Heart right ventricle (tissue), 16 donors: Measurements from ENCODE around the gene XRCC6. TPM values are rescaled to one million over a fixed set of nuclear protein-coding genes. Genes with fewer than 3 reads are reported as not detected.
"Not testable (repeated sequence)": the region's sequence is repeated elsewhere in the genome, so short reads cannot be mapped to it uniquely, and the experiment has no call there.

ENCODE experiments used
- ATAC-seq, 8 donors: fragments of 200-7000 bp; cut with Tn5 transposase; one replicate each; pipeline ENCODE4 v1.9.1; 2020; ENCODE audit warnings: mild to moderate bottlenecking in 8 of 8, moderate library complexity in 8 of 8, moderate number of reproducible peaks in 1 of 8
- DNase-seq, 2 donors: peaks; one replicate each; pipeline ENCODE4 v3.0.0-alpha.2; 2020
- H3K27ac ChIP-seq, 10 donors: fragments of 200-600 bp; sonication (generic) in 2 of 10; one replicate each; pipeline versions ENCODE4 v1.5.0 to v1.8.0; 2020 to 2022; ENCODE audit warnings: mild to moderate bottlenecking in 3 of 10
- H3K27me3 ChIP-seq, 7 donors: fragments of 200-600 bp; one replicate each; pipeline ENCODE4 v1.8.0; 2021 to 2022; ENCODE audit warnings: mild to moderate bottlenecking in 2 of 7
- H3K36me3 ChIP-seq, 9 donors: fragments of 200-600 bp; sonication (generic) in 1 of 9; one replicate each; pipeline versions ENCODE4 v1.5.0 to v1.8.0; 2020 to 2022; ENCODE audit warnings: mild to moderate bottlenecking in 2 of 9
- H3K4me1 ChIP-seq, 9 donors: fragments of 200-600 bp; sonication (generic) in 1 of 9; one replicate each; pipeline versions ENCODE4 v1.5.0 to v1.8.0; 2020 to 2022; ENCODE audit warnings: mild to moderate bottlenecking in 4 of 9
- H3K4me3 ChIP-seq, 10 donors: fragments of 200-600 bp; sonication (generic) in 2 of 10; one replicate each; pipeline versions ENCODE4 v1.5.0 to v1.8.0; 2020 to 2022; ENCODE audit warnings: mild to moderate bottlenecking in 7 of 10, moderate library complexity in 2 of 10
- H3K9me3 ChIP-seq, 11 donors: fragments of 200-600 bp in 10 of 11; sonication (generic) in 2 of 11; one replicate each; pipeline versions ENCODE4 v1.5.0 to v1.8.0; 2013 to 2022; ENCODE audit warnings: mild to moderate bottlenecking in 2 of 11, control low read depth in 1 of 11, moderate library complexity in 1 of 11
- WGBS, 2 donors: extraction: QIAGEN DNeasy Blood & Tissue Kit; methylation state at CpG; one replicate each; pipeline ENCODE4 v1.1.7; 2013; ENCODE audit warnings: inconsistent platforms in 1 of 2; 5-methylcytosine and 5-hydroxymethylcytosine counted together
- intact Hi-C, 10 donors: fragments of 100-400 bp; cut with DNase I; formaldehyde crosslinking; loops; one replicate each; pipeline versions ENCODE4 v1.11.1 to v1.14.2; 2022
- long read RNA-seq, 3 donors: library from polyadenylated mRNA; unstranded; transcript quantifications; one replicate each; pipeline ENCODE4 v2.0.0, GENCODE V29; 2020 to 2021
- polyA plus RNA-seq, 2 donors: library from polyadenylated mRNA; stranded (reverse); fragments of 200-250 nt; gene quantifications; one replicate each; pipeline ENCODE4 v1.2.3, GENCODE V29; 2013
- total RNA-seq, 10 donors: library from RNA; stranded (reverse); fragmentation: NEBNext Ultra II Directional in 3 of 10; extraction: Animal tissue kit (Norgen Biotek cat#: 25700) in 3 of 10; gene quantifications; one replicate each; pipeline versions ENCODE4 v1.2.1 to v1.2.4, GENCODE V29; 2021 to 2023
- TF ChIP-seq, protein P1 (sequence below), 9 donors: fragments of 200-600 bp; sonication (generic) in 2 of 9; IDR thresholded peaks; one replicate each; pipeline versions ENCODE4 v1.5.0 to v1.8.0; 2021 to 2022; ENCODE audit warnings: antibody characterized with exemption in 9 of 9, mild to moderate bottlenecking in 5 of 9, moderate library complexity in 1 of 9
- donor health status: Arrhythmogenic right ventricular cardiomyopathy.
- donor health status: ischemic (EF 13 %, LVEDD 7.1; RV severe dilation, severe dysfunction).
- donor health status: healthy with polysubstance abuse.
- donor health status: DM: no; HTN: yes; CAD: no.
- donor health status: DM: no; HTN: no; CAD: no.
- donor health status: ischemic (EF 25% LVEDD 6.9; RV normal size, moderate dysfunction).
- donor health status: ischemic (EF 25% LVEDD 5.7; RV mildly dilated, moderate dysfunction).
- donor health status: healthy.
- donor health status: DM: yes; HTN: yes; CAD: no.
- donor health status: Ischemic cardiomyopathy.
- donor health status: ischemic (EF 35%, LVEDD 5.7; RV mildly dilated, moderate dysfunction).
- donor health status: nonischemic (EF 11% LVEDD 7.7; RV severe dilation, severe dysfunction).
- donor health status: DM: yes; HTN: yes; CAD: no.
- donor health status: PGD.
- donor health status: ischemic (EF 29% LVEDD 5.4; RV normal size, mild dysfunction).
- donor health status: nonischemic (EF 23%, LVEDD 6.1; RV moderate dilation, normal function).

Gene XRCC6
- total RNA-seq = 100 to 1,000 TPM; 152 to 192 (median 181) TPM
- polyA plus RNA-seq = 100 to 1,000 TPM; 103 to 185 TPM
- long read RNA-seq, donor 1, transcript XRCC6-201 (12 exons, 2,709 nt) = minor isoform, 10 of 331 reads
- long read RNA-seq, donor 1, transcript XRCC6-202 (13 exons, 2,296 nt) = major isoform, 295 of 331 reads
- long read RNA-seq, donor 1, partial matches to known transcripts = 15 of 331 reads
- long read RNA-seq, donor 1, other reads (novel, unspliced or antisense) = 8 of 331 reads
- long read RNA-seq, donor 2, transcript XRCC6-201 (12 exons, 2,709 nt) = minor isoform, 17 of 340 reads
- long read RNA-seq, donor 2, transcript XRCC6-202 (13 exons, 2,296 nt) = major isoform, 294 of 340 reads
- long read RNA-seq, donor 2, partial matches to known transcripts = 17 of 340 reads
- long read RNA-seq, donor 2, other reads (novel, unspliced or antisense) = 11 of 340 reads
- long read RNA-seq, donor 3, transcript XRCC6-201 (12 exons, 2,709 nt) = minor isoform, 73 of 1,261 reads
- long read RNA-seq, donor 3, transcript XRCC6-202 (13 exons, 2,296 nt) = major isoform, 1,086 of 1,261 reads
- long read RNA-seq, donor 3, partial matches to known transcripts = 47 of 1,261 reads
- long read RNA-seq, donor 3, other reads (novel, unspliced or antisense) = 51 of 1,261 reads

DNA sequence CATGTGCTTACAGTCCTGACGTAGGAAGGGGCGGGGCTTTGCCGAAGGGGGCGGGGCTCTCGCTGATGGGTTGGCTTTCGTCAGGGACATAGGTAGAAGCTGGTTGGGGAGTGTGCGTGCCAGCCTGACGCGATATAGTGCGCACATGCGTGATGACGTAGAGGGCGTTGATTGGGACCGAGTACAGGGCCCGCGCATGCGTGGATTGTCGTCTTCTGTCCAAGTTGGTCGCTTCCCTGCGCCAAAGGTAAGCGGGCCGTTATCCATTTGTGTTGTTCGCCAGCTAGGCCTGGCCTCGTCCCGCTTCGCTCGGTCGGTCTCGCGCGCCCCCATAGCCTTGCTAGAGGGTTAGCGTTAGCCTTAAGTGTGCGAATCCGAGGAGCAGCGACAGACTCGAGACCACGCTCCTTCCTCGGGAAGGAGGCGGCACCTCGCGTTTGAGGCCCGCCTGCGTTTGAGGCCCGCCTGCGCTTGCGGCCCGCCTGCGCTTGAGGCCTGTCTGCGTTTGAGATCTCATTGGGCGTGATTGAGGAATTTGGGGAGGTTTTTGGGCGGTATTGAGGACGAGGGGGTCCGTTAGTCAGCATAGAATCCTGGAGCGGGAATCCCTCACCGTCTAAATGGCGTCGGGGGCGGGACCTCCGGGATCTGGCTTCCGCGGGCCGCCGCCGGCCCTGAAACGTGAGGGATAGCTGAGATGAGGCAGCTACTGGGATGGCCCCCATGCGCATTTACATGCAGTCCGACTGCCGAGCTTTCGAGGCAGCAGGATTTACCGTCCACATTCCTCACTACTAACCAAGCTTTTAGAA, at the start of gene XRCC6:
Gene XRCC6, plus strand, starts transcription at position 197 of the 812 bp plus-strand sequence. CDS start 710 bp downstream, outside the sequence.
- Histone ChIP-seq H3K27ac (peak within 1 kb of the TSS; percentile 89 to 99 (median 96)), H3K4me3 (peak within 1 kb of the TSS; percentile 75 to 99 (median 87)), H3K27me3 (no peaks in the 10 kb centered on the region), H3K36me3 (peaks cover 0 to 45% (median 29%) of the 10 kb centered on the region in 9 donors), H3K4me1 (peaks cover 10 to 54% (median 39%) of the 10 kb centered on the region in 9 donors), H3K9me3 (no peaks in the 10 kb centered on the region)
- DNase-seq (peak; percentile 100), ATAC-seq (peak; percentile 97 to 99 (median 98))
- intact Hi-C loops = loop anchor here in 1 of 10 donors (1.0 kb wide), 1 partner anchor 77 kb away; the partner anchor contains the start of gene POLR3H
- 0% methylated on average over 70 of the region's 70 CpGs for whole genome bisulfite sequencing, 2 donors
- TF ChIP-seq, protein P1, sequence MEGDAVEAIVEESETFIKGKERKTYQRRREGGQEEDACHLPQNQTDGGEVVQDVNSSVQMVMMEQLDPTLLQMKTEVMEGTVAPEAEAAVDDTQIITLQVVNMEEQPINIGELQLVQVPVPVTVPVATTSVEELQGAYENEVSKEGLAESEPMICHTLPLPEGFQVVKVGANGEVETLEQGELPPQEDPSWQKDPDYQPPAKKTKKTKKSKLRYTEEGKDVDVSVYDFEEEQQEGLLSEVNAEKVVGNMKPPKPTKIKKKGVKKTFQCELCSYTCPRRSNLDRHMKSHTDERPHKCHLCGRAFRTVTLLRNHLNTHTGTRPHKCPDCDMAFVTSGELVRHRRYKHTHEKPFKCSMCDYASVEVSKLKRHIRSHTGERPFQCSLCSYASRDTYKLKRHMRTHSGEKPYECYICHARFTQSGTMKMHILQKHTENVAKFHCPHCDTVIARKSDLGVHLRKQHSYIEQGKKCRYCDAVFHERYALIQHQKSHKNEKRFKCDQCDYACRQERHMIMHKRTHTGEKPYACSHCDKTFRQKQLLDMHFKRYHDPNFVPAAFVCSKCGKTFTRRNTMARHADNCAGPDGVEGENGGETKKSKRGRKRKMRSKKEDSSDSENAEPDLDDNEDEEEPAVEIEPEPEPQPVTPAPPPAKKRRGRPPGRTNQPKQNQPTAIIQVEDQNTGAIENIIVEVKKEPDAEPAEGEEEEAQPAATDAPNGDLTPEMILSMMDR (IDR thresholded peaks at IDR 0.05) = no peak

DNA sequence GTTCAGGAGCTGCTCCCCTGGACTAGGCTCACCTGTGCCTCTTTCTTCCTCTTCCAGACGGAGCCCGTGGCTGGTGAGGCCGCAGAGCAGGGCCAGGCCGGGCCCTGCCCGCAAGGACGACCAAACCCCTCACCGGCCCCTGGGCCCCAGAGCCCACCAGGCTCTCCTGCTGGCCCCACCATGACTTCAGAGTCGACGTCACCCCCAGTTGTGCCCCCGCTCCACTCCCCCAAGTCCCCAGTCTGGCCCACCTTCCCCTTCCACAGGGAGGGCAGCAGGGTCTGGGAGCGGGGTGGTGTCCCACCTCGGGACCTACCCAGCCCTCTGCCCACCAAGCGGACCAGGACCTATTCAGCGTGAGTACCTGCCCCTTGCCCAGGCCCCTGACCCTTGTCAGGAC, 49.3 kb upstream of the XRCC6 start:
- no peaks in the 10 kb centered on the region for H3K27me3 ChIP-seq
- intact Hi-C loops = no loop called here
- no peak overlapping the region for H3K27ac ChIP-seq
- DNase-seq (no peak), ATAC-seq (no peak)
- peaks cover 6 to 40% (median 23%) of the 10 kb centered on the region in 9 donors for H3K4me1 ChIP-seq
- H3K4me3 ChIP-seq = no peak overlapping the region
- TF ChIP-seq, protein P1 (IDR thresholded peaks at IDR 0.05) = no peak
- no peaks in the 10 kb centered on the region for H3K9me3 ChIP-seq
- H3K36me3 ChIP-seq = peaks cover 0 to 18% (median 0%) of the 10 kb centered on the region in 9 donors
- WGBS, 2 donors = 98% methylated on average over 14 of the region's 14 CpGs

DNA sequence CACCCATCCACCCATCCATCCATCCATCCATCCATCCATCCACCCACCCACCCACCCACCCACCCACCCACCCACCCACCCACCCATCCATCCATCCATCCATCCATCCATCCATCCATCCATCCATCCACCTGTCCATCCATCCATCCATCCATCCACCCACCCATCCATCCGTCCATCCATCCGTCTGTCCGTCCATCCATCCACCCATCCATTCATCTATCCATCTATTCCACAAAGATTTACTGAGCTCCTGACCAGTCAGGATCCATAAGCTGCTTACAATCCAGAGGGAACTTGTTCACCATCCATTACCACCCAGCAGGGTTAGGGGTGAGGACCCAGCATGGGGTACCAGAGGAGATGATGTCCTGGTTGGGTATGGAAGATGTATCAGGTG, 48.8 kb upstream of the XRCC6 start:
- H3K4me3 ChIP-seq, H3K27me3 ChIP-seq, H3K9me3 ChIP-seq, DNase-seq, ATAC-seq, intact Hi-C loops, H3K27ac ChIP-seq: not testable (repeated sequence)
- peaks cover 0 to 21% (median 0%) of the 10 kb centered on the region in 9 donors for H3K36me3 ChIP-seq
- H3K4me1 ChIP-seq = peaks cover 6 to 41% (median 23%) of the 10 kb centered on the region in 9 donors
- 97 to 98% methylated on average over 3 of the region's 3 CpGs for WGBS, 2 donors

DNA sequence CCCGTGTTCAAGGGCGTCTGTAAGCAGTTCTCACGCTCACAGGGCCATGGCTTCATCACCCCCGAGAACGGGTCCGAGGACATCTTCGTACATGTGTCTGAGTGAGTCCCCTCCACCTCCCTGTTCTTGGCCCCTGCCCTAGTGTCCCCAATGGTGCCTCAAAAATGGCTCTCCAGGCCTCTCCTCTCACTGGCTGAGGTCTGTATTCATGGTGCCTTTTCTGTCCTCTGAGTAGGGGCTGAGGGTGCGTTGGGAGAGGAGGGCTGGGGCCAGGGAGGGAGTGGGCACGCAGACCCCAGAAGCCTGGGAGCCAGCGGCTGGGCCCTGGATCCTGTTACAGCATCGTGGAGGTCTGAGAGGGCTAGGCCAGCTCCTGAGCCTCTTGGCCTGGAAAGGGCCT, 47.4 kb upstream of the XRCC6 start:
- Histone ChIP-seq H3K9me3 (no peaks in the 10 kb centered on the region), H3K36me3 (peaks cover 0 to 21% (median 0%) of the 10 kb centered on the region in 9 donors), H3K27ac (no peak overlapping the region), H3K4me1 (peaks cover 6 to 51% (median 21%) of the 10 kb centered on the region in 9 donors), H3K4me3 (no peak overlapping the region), H3K27me3 (no peaks in the 10 kb centered on the region)
- intact Hi-C loops = no loop called here
- 89 to 90% methylated on average over 11 of the region's 11 CpGs for WGBS, 2 donors
- ATAC-seq (no peak), DNase-seq (no peak)
- TF ChIP-seq, protein P1 (IDR thresholded peaks at IDR 0.05) = no peak
